A549 (cell line): ENCODE measurements around the gene THBD. TPM values are rescaled to one million over a fixed set of nuclear protein-coding genes. Genes with fewer than 3 reads are reported as not detected.

Experiments
- ATAC-seq, 2 experiments: fragments of 200-7000 bp in 1 of 2; fragments of >200 bp in 1 of 2; cut with Nextera tagmentation in 1 of 2; cut with Tn5 transposase in 1 of 2; 3 replicates each; pipeline versions ENCODE4 v1.8.0 to v1.9.1; 2018 to 2020; ENCODE audit warnings: mild to moderate bottlenecking in 1 of 2, moderate library complexity in 1 of 2
- CTCF ChIA-PET: fragments of 300-600 bp; sonication (Branson Sonifier 250); formaldehyde crosslinking; extraction: SDS; loops from one replicate; lab custom pipeline; 2021; ENCODE audit warnings: antibody characterized with exemption, inconsistent platforms; lab: Yijun Ruan, JAX
- POLR2A ChIA-PET: fragments of 350-600 bp; formaldehyde crosslinking; extraction: SDS; loops from one replicate; lab custom pipeline; 2021; ENCODE audit warnings: antibody characterized with exemption, inconsistent platforms; lab: Yijun Ruan, JAX
- DNase-seq, 2 experiments: peaks; one replicate each; pipeline versions ENCODE4 v3.0.0 to v3.0.0-alpha.2; 2011 to 2016; ENCODE audit warnings: low read depth in 1 of 2, low spot score in 1 of 2
- FAIRE-seq: peaks from 2 replicates; lab custom pipeline; 2011; peaks lifted over from hg19 to GRCh38; lab: Jason Lieb, UNC
- H3K27ac ChIP-seq, 2 experiments: fragments of >200 bp; sonication (Bioruptor Twin); formaldehyde crosslinking; 3 replicates each; pipeline ENCODE4 v1.5.1; 2016 to 2017
- H3K4me1 ChIP-seq: fragments of >200 bp; sonication (Bioruptor Twin); formaldehyde crosslinking; 3 replicates; pipeline ENCODE4 v1.6.1; 2016
- H3K4me2 ChIP-seq: fragments of >200 bp; sonication (Bioruptor Twin); formaldehyde crosslinking; 3 replicates; pipeline ENCODE4 v1.6.1; 2016
- H3K4me3 ChIP-seq: fragments of >200 bp; sonication (Bioruptor Twin); formaldehyde crosslinking; 3 replicates; pipeline ENCODE4 v1.5.1; 2016
- H3K9me3 ChIP-seq: fragments of >200 bp; sonication (Bioruptor Twin); formaldehyde crosslinking; 3 replicates; pipeline ENCODE4 v1.6.1; 2016
- BHLHE40 ChIP-seq: IDR thresholded peaks from 2 replicates; pipeline ENCODE4 v1.6.1; 2012; ENCODE audit warnings: low read depth, low read length, inconsistent platforms
- EHF ChIP-seq: fragments of 250-450 bp; sonication (Bioruptor Pico); IDR thresholded peaks from 2 replicates; pipeline ENCODE4 v1.5.0; 2020; ENCODE audit warnings: mild to moderate bottlenecking
- EP300 ChIP-seq, 2 experiments: fragments of >200 bp; sonication (Bioruptor Twin); formaldehyde crosslinking; IDR thresholded peaks; 2 replicates in 1 of 2; 3 replicates in 1 of 2; pipeline ENCODE4 v1.6.1; 2016 to 2017
- FOSB ChIP-seq: fragments of 250-450 bp; sonication (Bioruptor Pico); IDR thresholded peaks from 2 replicates; pipeline ENCODE4 v1.5.0; 2020; ENCODE audit warnings: mild to moderate bottlenecking, moderate library complexity
- FOXS1 ChIP-seq: fragments of 250-450 bp; sonication (Bioruptor Pico); IDR thresholded peaks from 2 replicates; pipeline ENCODE4 v1.5.0; 2020; ENCODE audit warnings: mild to moderate bottlenecking, moderate library complexity
- GATA3 ChIP-seq: IDR thresholded peaks from 2 replicates; pipeline ENCODE4 v1.6.1; 2012; ENCODE audit warnings: borderline replicate concordance
- HEYL ChIP-seq: fragments of 250-450 bp; sonication (Bioruptor Pico); IDR thresholded peaks from 2 replicates; pipeline ENCODE4 v1.8.0; 2021; ENCODE audit warnings: mild to moderate bottlenecking, moderate library complexity
- HOXB5 ChIP-seq: fragments of 250-450 bp; sonication (Bioruptor Pico); IDR thresholded peaks from 2 replicates; pipeline ENCODE4 v1.5.0; 2020; ENCODE audit warnings: mild to moderate bottlenecking, moderate library complexity
- KDM5A ChIP-seq: fragments of 200-600 bp; sonication (generic); IDR thresholded peaks from 2 replicates; pipeline ENCODE4 v1.6.1; 2016; ENCODE audit warnings: antibody characterized with exemption, mild to moderate bottlenecking
- NPAS2 ChIP-seq: fragments of 250-450 bp; sonication (Bioruptor Pico); IDR thresholded peaks from 2 replicates; pipeline ENCODE4 v1.8.0; 2022; ENCODE audit warnings: mild to moderate bottlenecking, moderate library complexity, borderline replicate concordance
- PHF8 ChIP-seq: fragments of 200-600 bp; sonication (generic); IDR thresholded peaks from 2 replicates; pipeline ENCODE4 v1.6.1; 2016; ENCODE audit warnings: low read depth, mild to moderate bottlenecking, antibody characterized with exemption, moderate library complexity, borderline replicate concordance
- POLR2A ChIP-seq: IDR thresholded peaks from 2 replicates; pipeline ENCODE4 v1.6.1; 2012; ENCODE audit warnings: mild to moderate bottlenecking, low read length
- POLR2AphosphoS2 ChIP-seq: conservative IDR thresholded peaks from 2 replicates; pipeline ENCODE4 v1.6.1; 2012; ENCODE audit warnings: low read length, improper control_type of control experiment, inconsistent platforms
- RAD21 ChIP-seq, 2 experiments: fragments of >200 bp in 1 of 2; sonication (Bioruptor Twin) in 1 of 2; formaldehyde crosslinking in 1 of 2; IDR thresholded peaks in 1 of 2; conservative IDR thresholded peaks in 1 of 2; 2 replicates in 1 of 2; 3 replicates in 1 of 2; pipeline ENCODE4 v1.6.1; 2012 to 2018; ENCODE audit warnings: inconsistent platforms in 1 of 2
- RARB ChIP-seq: fragments of 250-450 bp; sonication (Bioruptor Pico); IDR thresholded peaks from 2 replicates; pipeline ENCODE4 v1.8.0; 2021; ENCODE audit warnings: mild to moderate bottlenecking, moderate library complexity
- RNF2 ChIP-seq: fragments of 200-600 bp; sonication (generic); IDR thresholded peaks from 2 replicates; pipeline ENCODE4 v1.6.1; 2016; ENCODE audit warnings: low read depth, mild to moderate bottlenecking, antibody characterized with exemption, moderate library complexity, borderline replicate concordance
- SMC3 ChIP-seq: fragments of >200 bp; sonication (Bioruptor Twin); formaldehyde crosslinking; IDR thresholded peaks from 3 replicates; pipeline ENCODE4 v1.6.1; 2018; ENCODE audit warnings: inconsistent platforms
- TP53 ChIP-seq: fragments of 250-450 bp; sonication (Bioruptor Pico); IDR thresholded peaks from 2 replicates; pipeline ENCODE4 v1.5.0; 2021; ENCODE audit warnings: mild to moderate bottlenecking, moderate library complexity
- ZFP36 ChIP-seq: fragments of 450-650 bp; IDR thresholded peaks from 2 replicates; pipeline ENCODE4 v1.6.1; 2014; ENCODE audit warnings: borderline replicate concordance; ENCODE audit not compliant: partially characterized antibody
- ZSCAN20 ChIP-seq: fragments of 250-450 bp; sonication (Bioruptor Pico); IDR thresholded peaks from 2 replicates; pipeline ENCODE4 v1.8.0; 2022; ENCODE audit warnings: mild to moderate bottlenecking, moderate library complexity
- WGBS: methylation state at CpG from one replicate; pipeline ENCODE4 v1.1.6; 2017; ENCODE audit errors: missing lambda C conversion rate; 5-methylcytosine and 5-hydroxymethylcytosine counted together
- polyA plus RNA-seq, 4 experiments: library from polyadenylated mRNA; depleted of rRNA in 3 of 4; stranded (reverse); fragments of >200 nt; fragmentation: RNase III in 1 of 4; extraction: RNeasy Plus Mini Kit Qiagen cat#74134 plus additional on column Dnase treatment in 1 of 4; gene quantifications; 2 replicates in 3 of 4; 3 replicates in 1 of 4; pipeline ENCODE4 v1.2.3, GENCODE V29; 2011 to 2017
- TF ChIP-seq, protein P1 (sequence below): IDR thresholded peaks from 2 replicates; pipeline ENCODE4 v1.6.1; 2012
- TF ChIP-seq, protein P2 (sequence below): fragments of 450-650 bp; IDR thresholded peaks from 2 replicates; pipeline ENCODE4 v1.6.1; 2014; ENCODE audit warnings: antibody characterized with exemption
- TF ChIP-seq, protein P3 (sequence below): fragments of >200 bp; sonication (Bioruptor Twin); formaldehyde crosslinking; IDR thresholded peaks from 2 replicates; pipeline ENCODE4 v1.6.1; 2016
- TF ChIP-seq, protein P4 (sequence below): fragments of 250-450 bp; sonication (Bioruptor Pico); IDR thresholded peaks from 2 replicates; pipeline ENCODE4 v1.5.0; 2020; ENCODE audit warnings: low read depth, mild to moderate bottlenecking, moderate library complexity
- TF ChIP-seq, protein P5 (sequence below): fragments of 150-350 bp; IDR thresholded peaks from 2 replicates; pipeline ENCODE4 v1.6.1; 2014; ENCODE audit warnings: low read depth, mild to moderate bottlenecking, low read length
- TF ChIP-seq, protein P6 (sequence below): IDR thresholded peaks from 2 replicates; pipeline ENCODE4 v1.6.1; 2012
- TF ChIP-seq, protein P7 (sequence below): fragments of >200 bp; sonication (Bioruptor Twin); formaldehyde crosslinking; IDR thresholded peaks from 3 replicates; pipeline ENCODE4 v1.6.1; 2016

The THBD gene
- polyA plus RNA-seq, 2 of the 4 experiments (the other 2 are of a cell fraction): 25.8 to 29.6 TPM

DNA sequence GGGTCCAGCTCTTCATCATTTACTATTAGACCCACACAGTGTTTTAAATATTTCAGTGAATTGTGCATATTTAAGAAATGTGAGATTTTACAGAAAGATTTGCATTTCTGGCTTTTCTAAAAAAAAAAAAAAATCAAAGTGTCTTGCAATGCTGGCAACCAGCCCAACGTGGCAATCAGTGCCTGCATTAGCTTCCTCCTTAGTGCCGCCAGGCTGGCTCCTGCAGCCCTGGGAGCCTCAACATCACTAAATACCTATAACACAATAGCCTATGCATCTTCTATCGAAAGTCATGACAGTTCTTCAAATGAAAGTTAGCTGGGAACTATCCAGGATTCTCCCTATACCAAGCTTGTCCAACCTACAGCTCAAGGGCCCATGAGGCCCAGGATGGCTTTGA is 46.0 kb upstream of the THBD start:
- TF ChIP-seq EP300 (IDR thresholded peaks at IDR 0.05) (no peak), TP53 (CRISPR knock-in tag) (no peak), KDM5A (no peak), RNF2 (no peak), POLR2A (no peak), ZFP36 (no peak)
- TF ChIP-seq, protein P1, sequence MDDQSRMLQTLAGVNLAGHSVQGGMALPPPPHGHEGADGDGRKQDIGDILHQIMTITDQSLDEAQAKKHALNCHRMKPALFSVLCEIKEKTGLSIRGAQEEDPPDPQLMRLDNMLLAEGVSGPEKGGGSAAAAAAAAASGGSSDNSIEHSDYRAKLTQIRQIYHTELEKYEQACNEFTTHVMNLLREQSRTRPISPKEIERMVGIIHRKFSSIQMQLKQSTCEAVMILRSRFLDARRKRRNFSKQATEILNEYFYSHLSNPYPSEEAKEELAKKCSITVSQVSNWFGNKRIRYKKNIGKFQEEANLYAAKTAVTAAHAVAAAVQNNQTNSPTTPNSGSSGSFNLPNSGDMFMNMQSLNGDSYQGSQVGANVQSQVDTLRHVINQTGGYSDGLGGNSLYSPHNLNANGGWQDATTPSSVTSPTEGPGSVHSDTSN: no peak
- TF ChIP-seq, protein P2, sequence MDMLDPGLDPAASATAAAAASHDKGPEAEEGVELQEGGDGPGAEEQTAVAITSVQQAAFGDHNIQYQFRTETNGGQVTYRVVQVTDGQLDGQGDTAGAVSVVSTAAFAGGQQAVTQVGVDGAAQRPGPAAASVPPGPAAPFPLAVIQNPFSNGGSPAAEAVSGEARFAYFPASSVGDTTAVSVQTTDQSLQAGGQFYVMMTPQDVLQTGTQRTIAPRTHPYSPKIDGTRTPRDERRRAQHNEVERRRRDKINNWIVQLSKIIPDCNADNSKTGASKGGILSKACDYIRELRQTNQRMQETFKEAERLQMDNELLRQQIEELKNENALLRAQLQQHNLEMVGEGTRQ: no peak
- TF ChIP-seq, protein P3, sequence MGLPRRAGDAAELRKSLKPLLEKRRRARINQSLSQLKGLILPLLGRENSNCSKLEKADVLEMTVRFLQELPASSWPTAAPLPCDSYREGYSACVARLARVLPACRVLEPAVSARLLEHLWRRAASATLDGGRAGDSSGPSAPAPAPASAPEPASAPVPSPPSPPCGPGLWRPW: no peak
- TF ChIP-seq, all 56 proteins: peak for 0
- Histone ChIP-seq H3K4me3 (no peak overlapping the region), H3K4me1 (no peaks in the 10 kb centered on the region), H3K27ac (no peak overlapping the region), H3K4me2 (no peak overlapping the region), H3K9me3 (no peaks in the 10 kb centered on the region)
- DNase-seq (no peak), ATAC-seq (no peak), FAIRE-seq (no peak)
- CTCF ChIA-PET: interaction anchor here (0.6 to 1.8 kb wide), 9 partner anchors 10 to 409 kb away, joined by 3 to 5 read pairs (median 3); partner anchors contain the start of gene CD93
- 43% methylated on average over 3 of the region's 3 CpGs for WGBS
- POLR2A ChIA-PET: no interaction called here

DNA sequence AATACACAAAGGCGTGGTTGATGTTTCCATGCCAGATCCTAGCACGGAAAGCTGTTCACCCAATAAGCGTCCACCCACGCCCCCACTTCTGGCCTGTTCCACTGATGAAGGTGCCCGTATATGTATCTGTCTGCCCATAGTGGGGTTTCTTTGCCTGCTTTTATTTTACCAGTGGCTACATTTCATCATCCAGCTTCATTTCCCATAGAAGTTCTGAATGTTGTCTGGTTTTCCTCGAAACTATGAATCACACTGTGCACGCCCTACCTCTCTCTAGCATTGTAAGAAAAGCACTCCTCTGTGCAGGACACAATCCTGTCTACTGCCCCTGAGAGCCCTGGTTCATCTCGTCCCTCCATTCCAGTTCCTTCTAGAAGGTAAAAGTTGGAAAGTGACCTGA is 45.5 kb upstream of the THBD start:
- CTCF ChIA-PET: interaction anchor here (0.9 to 1.3 kb wide), 7 partner anchors 9 to 246 kb away, joined by 3 to 4 read pairs (median 3); partner anchors contain the start of gene CD93
- POLR2A ChIA-PET: no interaction called here
- Histone ChIP-seq H3K27ac (no peak overlapping the region), H3K9me3 (no peaks in the 10 kb centered on the region), H3K4me1 (no peaks in the 10 kb centered on the region), H3K4me3 (no peak overlapping the region), H3K4me2 (no peak overlapping the region)
- no peak for DNase-seq
- no peak for ATAC-seq
- 60% methylated on average over 8 of the region's 8 CpGs for WGBS
- TF ChIP-seq HOXB5 (no peak), FOSB (no peak), ZSCAN20 (CRISPR knock-in tag) (no peak), PHF8 (no peak), RARB (CRISPR knock-in tag) (no peak), SMC3 (no peak), HEYL (CRISPR knock-in tag) (no peak), EHF (CRISPR knock-in tag) (no peak), BHLHE40 (no peak), ZFP36 (no peak), FOXS1 (CRISPR knock-in tag) (no peak), GATA3 (no peak), NPAS2 (CRISPR knock-in tag) (no peak), POLR2AphosphoS2 (no peak), RAD21 (conservative IDR thresholded peaks at IDR 0.05 in 1 of 2, IDR thresholded peaks at IDR 0.05 in 1 of 2) (no peak)
- TF ChIP-seq, protein P4, sequence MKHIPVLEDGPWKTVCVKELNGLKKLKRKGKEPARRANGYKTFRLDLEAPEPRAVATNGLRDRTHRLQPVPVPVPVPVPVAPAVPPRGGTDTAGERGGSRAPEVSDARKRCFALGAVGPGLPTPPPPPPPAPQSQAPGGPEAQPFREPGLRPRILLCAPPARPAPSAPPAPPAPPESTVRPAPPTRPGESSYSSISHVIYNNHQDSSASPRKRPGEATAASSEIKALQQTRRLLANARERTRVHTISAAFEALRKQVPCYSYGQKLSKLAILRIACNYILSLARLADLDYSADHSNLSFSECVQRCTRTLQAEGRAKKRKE: no peak
- TF ChIP-seq, protein P5, sequence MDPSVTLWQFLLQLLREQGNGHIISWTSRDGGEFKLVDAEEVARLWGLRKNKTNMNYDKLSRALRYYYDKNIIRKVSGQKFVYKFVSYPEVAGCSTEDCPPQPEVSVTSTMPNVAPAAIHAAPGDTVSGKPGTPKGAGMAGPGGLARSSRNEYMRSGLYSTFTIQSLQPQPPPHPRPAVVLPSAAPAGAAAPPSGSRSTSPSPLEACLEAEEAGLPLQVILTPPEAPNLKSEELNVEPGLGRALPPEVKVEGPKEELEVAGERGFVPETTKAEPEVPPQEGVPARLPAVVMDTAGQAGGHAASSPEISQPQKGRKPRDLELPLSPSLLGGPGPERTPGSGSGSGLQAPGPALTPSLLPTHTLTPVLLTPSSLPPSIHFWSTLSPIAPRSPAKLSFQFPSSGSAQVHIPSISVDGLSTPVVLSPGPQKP: no peak
- TF ChIP-seq, protein P6, sequence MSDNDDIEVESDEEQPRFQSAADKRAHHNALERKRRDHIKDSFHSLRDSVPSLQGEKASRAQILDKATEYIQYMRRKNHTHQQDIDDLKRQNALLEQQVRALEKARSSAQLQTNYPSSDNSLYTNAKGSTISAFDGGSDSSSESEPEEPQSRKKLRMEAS: no peak
- TF ChIP-seq, protein P7, sequence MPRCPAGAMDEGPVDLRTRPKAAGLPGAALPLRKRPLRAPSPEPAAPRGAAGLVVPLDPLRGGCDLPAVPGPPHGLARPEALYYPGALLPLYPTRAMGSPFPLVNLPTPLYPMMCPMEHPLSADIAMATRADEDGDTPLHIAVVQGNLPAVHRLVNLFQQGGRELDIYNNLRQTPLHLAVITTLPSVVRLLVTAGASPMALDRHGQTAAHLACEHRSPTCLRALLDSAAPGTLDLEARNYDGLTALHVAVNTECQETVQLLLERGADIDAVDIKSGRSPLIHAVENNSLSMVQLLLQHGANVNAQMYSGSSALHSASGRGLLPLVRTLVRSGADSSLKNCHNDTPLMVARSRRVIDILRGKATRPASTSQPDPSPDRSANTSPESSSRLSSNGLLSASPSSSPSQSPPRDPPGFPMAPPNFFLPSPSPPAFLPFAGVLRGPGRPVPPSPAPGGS: no peak
- no peak for FAIRE-seq
